Mesenteric fat pad (tissue), 1 donor: ENCODE data around the gene CFAP70. TPM values are rescaled to one million over a fixed set of nuclear protein-coding genes. Genes with fewer than 3 reads are reported as not detected.
"Not testable (repeated sequence)": the region's sequence is repeated elsewhere in the genome, so short reads cannot be mapped to it uniquely, and the experiment has no call there.

ENCODE experiments used
- DNase-seq: peaks from one replicate; pipeline ENCODE4 v3.0.0-alpha.2; 2020; ENCODE audit warnings: low spot score
- total RNA-seq: library from RNA; stranded (reverse); fragmentation: NEBNext Ultra II Directional; extraction: Animal tissue kit (Norgen Biotek cat#: 25700); gene quantifications from one replicate; pipeline ENCODE4 v1.2.1, GENCODE V29; 2021
- donor health status: DM: yes; HTN: yes; CAD: no.

The CFAP70 gene
- total RNA-seq, 1 donor from 2014 or later = 2.5 TPM

DNA sequence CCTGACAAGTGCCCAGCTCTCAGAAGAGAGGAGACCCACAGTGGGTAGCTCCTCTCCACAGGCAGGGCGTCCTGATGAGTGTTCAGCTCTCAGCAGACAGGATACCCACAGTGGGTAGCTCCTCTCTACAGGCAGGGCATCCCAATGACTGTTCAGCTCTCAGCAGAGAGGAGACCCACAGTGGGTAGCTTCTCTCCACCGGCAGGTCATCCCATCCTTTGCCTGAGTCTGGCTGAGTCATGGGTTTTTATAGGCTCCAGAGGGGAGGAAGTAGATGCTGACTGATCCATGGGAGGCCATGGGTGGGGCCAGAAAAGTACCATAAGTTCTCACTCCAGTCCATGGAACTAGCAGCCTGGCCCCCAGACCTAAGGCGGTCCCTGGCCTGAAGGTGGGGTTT is 18.5 kb downstream of the CFAP70 start:
- no peak for DNase-seq

DNA sequence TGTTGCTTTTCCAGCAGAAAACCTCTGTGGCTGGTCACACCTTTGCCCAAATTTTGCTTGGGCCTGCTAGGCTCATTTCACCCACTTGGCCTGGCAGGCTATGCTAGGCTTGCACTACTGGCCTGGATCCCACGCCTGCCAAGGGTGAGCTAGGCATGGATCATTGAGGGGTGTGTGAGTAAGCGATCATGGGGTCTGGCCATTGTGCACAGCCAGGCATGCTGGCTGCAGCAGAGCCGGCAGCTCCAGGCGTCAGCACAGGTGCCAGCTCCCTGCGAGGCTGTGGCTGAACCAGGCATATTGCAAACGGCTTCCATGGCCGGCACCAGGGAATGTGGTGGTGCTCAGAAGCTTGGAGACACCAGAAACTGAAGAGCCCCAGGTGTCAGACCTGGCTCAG is 19.2 kb downstream of the CFAP70 start:
- no peak for DNase-seq

DNA sequence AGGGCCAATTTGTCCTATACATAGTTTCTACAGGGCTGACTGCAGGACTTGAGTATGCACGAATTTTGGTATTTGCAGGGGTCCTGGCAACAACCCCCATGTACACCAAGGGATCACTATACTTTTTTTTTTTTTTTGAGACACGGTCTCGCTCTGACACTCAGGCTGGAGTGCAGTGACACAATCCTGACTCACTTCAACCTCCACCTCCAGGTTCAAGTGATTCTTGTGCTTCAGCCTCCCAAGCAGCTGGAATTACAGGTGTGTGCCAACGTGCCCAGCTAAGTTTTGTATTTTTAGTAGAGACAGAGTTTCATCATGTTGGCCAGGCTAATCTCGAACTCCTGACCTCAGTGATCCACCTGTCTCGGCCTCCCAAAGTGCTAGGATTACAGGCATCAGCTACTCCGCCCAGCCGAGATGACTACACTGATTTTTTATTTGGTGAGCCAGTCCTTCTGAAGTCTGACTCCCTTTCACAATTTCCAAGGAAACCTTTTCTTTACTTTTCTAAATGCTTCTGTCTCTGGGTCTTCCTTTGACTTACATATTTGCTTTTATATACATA is 19.8 kb downstream of the CFAP70 start:
- DNase-seq = no peak

DNA sequence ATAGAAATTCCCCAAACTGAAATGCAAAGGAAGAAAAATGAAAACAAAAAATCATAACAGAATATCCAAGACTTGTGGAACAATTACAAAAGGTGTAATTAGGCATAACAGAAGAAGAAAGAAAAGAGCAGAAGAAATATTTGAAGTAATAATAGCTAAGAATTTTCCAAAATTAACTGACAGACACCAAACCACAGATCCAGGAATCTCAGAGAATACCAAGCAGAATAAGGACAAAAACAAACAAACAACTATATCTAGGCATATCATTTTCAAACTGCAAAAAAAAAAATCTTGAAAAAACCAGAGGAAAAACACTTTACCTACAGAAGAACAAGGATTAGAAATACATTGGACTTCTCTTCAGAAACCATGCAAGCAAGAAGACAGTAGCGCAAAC is 25.5 kb downstream of the CFAP70 start:
- no peak for DNase-seq

DNA sequence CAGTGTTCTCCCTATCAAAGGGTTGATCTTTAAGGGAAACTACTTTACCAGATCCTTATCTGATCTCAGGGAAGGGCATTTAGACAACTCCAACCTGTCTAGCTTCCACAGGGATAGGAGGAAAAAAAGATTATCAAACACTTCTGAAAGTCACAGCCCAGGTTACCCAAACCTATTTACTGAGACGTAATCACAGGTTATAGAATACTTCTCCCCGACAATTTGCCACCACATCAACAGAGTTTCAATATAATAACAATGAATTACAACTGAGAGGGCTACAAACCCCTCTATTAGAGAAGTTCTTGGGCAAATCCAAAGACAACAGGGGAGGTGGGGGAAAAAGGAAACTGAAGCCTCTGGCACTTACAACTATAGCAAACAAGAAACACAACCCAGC is 26.3 kb downstream of the CFAP70 start:
- DNase-seq = no peak

DNA sequence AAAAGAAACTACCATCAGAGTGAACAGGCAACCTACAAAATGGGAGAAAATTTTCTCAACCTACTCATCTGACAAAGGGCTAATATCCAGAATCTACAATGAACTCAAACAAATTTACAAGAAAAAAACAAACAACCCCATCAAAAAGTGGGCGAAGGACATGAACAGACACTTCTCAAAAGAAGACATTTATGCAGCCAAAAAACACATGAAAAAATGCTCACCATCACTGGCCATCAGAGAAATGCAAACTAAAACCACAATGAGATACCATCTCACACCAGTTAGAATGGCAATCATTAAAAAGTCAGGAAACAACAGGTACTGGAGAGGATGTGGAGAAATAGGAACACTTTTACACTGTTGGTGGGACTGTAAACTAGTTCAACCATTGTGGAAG is 30.1 kb downstream of the CFAP70 start:
- DNase-seq = not testable (repeated sequence)

DNA sequence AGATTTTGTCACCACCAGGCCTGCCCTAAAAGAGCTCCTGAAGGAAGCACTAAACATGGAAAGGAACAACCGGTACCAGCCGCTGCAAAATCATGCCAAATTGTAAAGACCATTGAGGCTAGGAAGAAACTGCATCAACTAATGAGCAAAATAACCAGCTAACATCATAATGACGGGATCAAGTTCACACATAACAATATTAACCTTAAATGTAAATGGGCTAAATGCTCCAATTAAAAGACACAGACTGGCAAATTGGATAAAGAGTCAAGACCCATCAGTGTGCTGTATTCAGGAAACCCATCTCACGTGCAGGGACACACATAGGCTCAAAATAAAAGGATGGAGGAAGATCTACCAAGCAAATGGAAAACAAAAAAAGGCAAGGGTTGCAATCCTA is 33.4 kb downstream of the CFAP70 start:
- not testable (repeated sequence) for DNase-seq

DNA sequence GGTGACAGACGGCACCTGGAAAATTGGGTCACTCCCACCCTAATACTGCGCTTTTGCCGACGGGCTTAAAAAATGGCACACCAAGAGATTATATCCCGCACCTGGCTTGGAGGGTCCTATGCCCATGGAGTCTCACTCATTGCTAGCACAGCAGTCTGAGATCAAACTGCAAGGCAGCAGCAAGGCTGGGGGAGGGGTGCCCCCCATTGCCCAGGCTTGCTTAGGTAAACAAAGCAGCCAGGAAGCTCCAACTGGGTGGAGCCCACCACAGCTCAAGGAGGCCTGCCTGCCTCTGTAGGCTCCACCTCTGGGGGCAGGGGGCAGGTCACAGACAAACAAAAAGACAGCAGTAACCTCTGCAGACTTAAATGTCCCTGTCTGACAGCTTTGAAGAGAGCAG is 35.1 kb downstream of the CFAP70 start:
- not testable (repeated sequence) for DNase-seq

DNA sequence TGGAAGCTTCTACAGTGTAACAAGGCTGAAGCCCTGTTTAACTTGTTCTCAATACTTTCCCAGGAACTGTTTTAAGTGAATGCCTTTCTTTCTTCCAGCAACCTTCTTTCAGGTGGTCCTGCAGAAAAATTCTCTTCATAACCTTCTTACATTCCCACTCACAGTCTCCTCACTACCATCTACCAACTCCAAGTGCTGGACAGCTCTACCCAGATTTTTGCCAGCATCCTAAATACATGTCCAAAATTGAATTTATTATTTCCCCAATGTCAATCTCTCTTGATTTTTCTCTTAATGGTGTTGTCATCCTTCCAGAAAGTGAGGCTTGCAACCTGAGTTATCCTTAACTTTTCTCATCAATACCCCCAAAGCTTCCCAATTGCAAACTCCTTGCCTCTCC is 48.2 kb downstream of the CFAP70 start:
- DNase-seq = no peak

DNA sequence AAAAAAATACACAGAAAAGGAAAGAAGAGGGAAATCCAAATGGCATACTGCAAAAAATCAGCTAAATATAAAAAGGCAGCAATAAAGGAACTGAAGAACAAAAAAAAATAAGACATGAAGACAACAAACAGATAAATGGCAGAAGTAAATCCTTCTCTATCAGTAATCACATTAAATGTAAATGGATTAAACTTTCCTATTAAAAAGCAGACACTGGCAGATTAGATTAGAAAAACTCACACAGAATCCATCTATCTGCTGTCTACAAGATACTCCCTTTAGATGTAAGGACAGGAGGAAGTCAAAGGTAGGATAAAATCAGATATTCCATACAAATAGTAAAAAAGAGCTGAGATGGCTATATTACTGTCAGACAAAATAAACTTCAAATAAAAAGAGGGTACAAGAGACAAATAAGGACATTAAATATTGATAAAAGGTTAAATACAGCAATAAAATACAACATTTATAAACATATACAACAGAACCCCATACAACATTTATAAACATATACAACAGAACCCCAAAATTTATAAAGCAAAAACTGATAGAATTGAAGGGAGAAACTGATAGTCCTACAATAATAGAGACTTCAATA is 51.4 kb downstream of the CFAP70 start:
- DNase-seq = no peak

DNA sequence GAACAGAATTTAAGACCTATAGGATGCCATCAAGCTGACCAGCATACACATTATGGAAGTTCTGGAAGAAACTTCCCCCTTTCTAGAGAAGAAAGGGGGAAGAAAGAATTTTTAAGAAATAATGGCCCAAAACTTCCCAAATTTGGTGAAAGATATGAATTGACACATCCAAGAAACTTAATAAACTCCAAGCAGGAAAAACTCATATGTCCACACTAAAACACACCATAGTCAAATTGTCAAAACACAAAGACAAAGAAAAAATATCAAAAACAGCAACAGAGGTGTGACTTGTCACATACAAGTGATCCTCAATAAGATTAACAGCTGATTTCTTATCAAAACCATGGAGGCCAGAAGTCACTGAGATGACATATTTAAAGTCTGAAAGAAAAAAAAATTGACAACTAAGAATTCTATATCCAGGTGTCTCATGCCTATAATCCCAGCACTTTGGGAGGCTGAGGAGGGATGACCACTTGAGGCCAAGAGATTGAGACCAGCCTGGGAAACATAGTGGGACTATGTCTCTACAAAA is 52.4 kb downstream of the CFAP70 start:
- DNase-seq = no peak

DNA sequence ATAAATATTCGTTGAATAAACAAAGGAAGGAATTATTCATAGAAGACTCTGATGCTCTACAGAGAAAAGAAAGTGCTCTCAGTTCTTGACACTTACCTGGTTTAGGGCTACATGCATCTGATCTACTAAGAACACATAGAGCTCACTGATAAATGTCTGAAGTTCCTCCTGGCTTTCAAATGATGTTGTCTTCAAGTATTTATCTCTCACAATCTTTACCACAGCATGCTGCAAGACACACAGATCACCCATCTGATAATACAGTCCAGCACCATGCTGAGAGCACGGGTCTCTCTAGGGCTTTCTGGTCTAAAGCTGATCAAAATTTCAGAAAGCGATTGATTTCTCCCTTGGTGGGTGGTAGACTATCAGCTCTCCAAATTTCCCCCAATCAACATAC is 61.7 kb downstream of the CFAP70 start:
- no peak for DNase-seq

DNA sequence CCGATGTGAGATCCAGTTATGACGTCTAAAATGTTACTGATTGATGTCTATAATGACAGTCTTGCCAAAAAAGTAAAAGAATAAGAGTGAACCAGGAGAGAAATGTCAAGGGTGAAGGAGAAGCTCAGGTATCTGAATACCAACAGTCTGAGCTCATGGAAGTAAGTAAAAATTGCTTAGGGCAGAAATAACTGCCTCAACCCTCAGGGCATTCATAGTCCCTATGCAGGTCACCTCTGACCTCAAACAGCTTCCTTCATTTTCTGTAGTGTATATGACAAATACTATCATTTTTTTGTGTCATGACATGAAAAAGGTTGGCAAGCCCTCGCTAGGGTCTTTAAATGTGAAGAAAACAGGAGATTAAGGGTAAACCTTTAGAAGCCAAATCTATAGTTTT is 65.2 kb downstream of the CFAP70 start:
- DNase-seq = no peak

DNA sequence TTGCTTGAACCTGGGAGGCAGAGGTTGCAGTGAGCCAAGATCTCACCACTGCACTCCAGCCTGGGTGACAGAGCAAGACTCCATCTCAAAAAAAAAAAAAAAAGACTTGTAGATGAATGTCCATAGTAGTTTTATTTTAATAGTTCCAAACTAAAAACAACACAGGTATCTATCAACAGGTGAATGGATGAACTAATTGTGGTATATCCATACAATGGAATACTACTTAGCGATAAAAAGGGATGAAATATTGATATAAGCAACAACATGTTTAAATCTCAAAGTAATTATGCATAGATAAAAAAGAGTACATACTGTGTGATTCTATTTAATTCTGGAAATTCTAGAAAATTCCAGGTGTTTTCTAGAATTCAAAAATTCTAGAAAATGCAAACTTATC is 68.7 kb downstream of the CFAP70 start:
- no peak for DNase-seq

DNA sequence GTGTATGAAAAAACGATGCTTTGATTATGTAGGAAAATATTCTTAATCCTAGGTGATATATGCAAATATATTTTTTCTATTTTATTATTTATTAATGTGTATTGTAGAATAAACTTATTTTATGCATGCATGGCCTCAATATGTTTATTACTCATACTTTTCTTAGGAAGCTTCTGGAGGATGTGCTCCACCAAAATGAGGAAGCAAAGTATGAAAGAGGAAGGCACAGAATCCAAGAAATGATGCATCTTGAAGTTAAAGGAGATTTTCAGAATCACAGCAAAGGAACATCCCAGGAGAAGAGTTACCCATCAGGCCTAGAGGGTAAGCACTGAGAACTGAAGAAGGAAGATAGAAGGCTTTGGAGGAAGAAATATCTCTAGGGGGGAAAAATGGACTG is 71.2 kb downstream of the CFAP70 start:
- DNase-seq = no peak

DNA sequence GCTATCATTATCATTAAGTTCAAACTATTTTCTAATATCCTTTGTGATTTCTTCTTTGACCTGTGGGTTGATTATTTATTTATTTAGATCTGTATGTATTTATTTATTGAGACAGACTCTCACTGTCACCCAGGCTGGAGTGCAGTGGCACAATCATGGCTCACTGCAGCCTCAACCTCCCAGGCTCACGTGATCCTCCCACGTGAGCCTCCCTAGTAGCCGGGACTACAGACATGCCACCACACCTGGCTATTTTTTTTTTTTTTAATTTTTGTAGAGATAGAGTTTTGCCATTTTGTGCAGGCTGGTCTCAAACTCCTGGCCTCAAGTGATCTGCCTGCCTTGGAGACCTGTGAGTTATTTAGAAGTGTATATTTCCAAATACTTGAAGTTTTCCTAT is 77.6 kb downstream of the CFAP70 start:
- no peak for DNase-seq

DNA sequence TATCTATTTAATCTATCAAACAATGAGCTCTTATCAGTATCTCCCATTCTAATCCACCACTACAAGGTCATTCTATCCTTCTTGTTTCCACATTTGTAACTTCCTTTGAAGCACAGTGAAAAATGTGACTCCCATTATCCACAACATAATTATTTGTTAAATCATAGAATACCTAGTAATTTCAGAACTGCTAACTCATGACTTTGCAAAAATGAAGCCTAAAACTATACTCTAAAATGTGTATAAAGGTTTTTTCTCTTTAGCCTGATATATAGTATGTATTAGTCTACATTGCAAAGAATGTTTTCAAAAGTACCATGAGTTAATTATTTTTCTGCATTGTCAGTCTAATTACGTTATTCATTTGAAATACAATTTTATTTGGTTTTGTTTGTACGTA is 94.2 kb downstream of the CFAP70 start:
- DNase-seq = no peak

DNA sequence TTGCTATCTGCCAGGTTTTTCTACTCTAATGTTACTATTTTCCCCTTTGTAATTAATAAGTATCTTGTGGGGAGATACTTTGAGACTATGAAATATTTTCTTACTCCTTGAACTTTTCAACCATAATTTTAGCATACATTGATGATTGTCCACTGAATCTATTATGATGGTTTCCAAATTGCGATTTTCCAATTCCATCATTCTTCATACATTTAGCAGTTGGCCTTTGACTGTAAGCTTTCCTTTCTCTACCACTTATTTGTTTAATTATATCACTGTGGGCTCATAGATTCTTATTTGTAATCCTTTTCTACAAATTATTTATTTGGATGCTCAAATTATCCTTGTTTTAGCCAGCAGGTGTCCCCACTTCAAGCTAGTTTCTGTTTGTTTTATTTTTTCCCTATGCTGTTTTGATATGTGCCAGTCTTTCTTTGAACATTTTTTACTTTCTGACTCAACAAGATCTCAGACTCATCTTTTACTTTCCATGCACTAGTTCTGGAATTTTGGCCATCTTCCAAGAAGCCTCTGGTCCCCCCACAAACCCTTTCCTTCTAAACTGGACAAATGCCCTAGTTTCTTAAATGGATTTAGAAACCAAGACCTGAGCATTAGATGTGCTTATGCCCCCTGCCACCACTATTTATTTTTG is 94.8 kb downstream of the CFAP70 start:
- no peak for DNase-seq

DNA sequence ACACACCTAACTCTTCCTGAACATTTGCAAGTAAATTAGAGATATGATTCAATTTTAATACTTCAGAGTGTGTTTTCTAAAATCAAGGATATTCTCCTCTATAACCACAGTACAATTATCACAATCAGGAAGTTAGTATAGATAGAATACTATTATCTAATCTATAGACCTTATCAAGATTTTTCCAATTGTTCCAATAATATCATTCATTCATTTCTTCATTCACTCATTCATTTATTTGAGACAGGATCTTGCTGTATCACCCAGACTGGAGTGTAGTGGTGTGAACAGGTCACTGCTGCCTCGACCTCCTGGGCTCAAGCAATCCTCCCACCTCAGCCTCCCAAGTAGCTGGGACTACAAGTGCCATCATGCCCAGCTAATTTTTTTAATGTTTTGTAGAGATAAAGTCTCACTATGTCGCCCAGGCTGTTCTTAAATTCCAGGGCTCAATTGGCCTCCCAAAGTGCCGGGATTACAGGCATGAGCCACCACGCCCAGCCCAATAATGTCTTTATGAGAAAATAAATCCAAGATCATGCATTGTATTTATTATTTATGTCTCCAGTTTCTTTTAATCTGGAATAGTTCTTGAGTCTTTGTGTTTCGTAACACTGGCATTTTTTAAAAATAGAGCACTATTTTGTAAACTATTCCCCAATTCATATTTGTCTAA is 95.6 kb downstream of the CFAP70 start:
- no peak for DNase-seq

DNA sequence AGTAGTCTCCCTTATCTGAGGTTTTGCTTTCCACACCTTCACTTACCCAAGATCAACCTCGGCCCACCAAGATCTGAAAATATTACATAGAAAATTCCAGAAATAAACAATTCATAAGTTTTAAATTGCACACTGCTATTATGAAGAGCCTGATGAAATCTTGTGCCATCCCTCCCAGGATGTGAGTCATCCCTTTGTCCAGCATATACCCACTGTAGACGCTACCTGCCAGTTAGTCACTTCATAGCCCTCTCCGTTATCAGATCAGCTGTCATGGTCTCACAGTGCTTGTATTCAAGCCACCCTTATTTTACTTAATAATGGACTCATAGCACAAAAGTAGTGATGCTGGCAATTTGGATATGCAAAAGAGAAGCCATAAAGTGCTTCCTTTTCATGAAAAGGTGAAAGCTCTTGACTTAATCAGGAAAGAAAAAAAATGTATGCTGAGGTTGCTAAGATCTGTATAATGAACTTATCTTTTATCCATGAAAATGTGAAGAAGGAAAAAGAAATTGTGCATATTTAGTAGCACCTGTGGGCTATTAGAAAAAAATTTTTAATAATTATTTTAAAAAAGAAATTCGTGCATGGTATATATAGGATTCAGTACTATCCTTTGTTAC is 96.4 kb downstream of the CFAP70 start:
- DNase-seq = no peak

DNA sequence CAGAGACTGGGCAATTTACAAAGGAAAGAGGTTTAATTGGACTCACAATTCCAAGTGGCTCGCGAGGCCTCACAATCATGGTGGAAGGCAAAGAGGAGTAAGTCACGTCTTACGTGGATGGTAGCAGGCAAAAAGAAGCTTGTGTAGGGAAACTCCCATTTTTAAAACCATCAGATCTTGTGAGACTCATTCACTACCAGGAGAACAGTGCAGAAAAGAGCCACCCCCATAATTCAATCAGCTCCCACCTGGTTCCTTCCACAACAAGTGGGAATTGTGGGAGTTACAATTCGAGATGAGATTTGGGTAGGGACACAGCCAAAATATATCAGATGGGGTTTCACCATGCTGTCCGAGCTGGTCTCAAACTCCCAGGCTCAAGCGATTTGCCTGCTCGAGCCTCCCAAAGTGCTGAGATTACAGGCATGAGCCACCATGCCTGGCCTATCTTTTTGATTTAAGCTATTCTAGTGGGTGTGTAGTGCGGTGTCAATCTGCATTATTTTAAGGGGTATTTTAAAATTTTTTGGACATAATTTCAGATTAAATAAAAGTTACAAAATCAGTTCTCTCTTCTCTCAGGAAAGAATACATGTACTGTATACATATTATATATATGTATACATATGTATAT is 97.2 kb downstream of the CFAP70 start:
- DNase-seq = no peak
